NCI-H1930 (cell line): ENCODE measurements around the gene ZAP70.

Source experiments
- DNase-seq, 2 experiments: peaks; one replicate each; lab custom pipeline; 2025; lab: John Stamatoyannopoulos, UW

The ZAP70 gene

GRCh38 chr2:97788986-97789644, 75.7 kb downstream of the ZAP70 start:
- no peak for DNase-seq
